GM19043 (cell line): ENCODE results near the gene UBE2L3.
"Not testable (repeated sequence)": the region's sequence is repeated elsewhere in the genome, so short reads cannot be mapped to it uniquely, and the experiment has no call there.

Experiments
- ATAC-seq: cut with Tn5 transposase; IDR thresholded peaks from one replicate; pipeline ENCODE4 v1.9.1; 2021; ENCODE audit warnings: low read depth; ENCODE audit not compliant: unreplicated experiment

UBE2L3 gene

DNA sequence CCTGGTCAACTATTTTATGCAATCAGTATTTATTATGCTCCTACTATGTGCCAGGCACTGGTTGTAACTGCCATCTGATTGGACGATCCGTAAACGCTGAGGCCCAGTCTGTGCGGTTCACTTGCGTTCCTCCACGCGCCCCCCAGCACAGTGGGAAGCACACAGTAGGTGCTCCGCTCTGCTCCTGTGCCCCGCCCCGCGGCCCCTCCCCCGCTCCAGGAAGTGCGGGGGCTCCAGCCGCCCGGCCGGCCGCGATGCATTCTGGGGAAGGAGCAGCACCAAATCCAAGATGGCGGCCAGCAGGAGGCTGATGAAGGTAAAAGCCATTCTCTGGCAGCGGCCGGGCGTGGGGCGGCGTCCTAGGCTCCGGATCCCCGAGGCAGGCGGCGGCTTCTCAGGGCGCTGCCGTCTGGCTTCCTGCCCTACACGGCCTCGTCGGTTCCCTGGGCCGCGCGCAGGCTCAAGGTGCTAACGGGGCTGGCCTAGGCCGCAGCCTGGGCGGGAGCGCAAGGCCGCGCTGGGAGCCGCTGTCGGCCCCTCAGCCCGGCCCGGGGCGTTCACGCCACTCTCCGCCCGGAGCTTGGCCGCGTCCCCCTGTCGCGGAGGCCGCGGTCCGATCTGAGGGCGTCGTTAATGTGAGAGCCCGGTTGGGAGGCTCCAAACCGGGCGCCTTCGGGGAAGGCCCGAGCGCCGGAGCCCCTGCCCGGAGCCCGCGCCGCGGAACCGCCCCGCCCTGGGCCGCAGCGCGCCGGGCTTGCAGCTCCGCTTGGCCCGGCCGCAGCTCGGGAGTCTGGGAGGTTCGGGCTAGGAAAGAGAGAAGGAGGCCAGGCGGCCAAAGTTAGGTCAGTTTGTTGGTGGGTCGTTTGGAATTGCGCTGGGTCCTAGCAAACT lies at the start of gene UBE2L3:
UBE2L3 (plus strand) TSS at position 259 of the 891 bp plus-strand sequence; CDS start at position 290, 31 bp downstream.
- ATAC-seq: no peak

DNA sequence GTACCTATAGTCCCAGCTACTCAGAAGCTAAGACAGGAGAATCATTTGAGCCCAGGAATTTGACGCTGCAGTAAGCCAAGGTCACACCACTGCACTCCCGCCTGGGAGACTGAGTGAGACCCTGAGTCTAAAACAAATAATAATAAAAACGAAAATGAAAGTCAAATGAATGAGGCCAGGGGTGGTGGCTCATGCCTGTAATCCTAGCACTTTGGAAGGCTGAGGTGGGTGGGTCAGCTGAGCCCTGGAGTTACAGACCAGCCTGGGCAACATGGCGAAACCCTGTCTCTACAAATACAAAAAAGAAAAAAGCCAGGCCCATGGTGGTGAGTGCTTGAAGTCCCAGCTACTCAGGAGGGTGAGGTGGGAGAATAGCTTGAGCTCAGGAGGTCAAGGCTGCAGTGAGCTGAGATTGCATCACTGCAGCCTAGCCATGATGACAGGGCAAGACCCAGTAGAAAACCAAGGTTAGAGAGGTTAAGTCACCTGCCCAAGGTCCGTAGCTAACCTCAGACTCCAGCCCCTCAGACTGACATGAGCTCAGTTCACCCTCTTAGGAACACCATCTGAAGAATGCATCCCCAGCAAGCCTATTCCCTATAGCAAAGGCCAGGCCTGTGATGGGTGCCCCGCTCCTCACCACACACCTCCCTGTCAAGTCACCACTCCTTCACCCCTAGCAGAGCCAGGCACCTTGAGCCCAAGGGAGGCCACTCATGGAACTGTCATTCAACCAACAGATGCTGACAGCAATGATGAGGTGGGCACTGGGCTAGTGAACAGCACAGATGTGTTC lies 40.6 kb upstream of the UBE2L3 start:
- not testable (repeated sequence) for ATAC-seq

DNA sequence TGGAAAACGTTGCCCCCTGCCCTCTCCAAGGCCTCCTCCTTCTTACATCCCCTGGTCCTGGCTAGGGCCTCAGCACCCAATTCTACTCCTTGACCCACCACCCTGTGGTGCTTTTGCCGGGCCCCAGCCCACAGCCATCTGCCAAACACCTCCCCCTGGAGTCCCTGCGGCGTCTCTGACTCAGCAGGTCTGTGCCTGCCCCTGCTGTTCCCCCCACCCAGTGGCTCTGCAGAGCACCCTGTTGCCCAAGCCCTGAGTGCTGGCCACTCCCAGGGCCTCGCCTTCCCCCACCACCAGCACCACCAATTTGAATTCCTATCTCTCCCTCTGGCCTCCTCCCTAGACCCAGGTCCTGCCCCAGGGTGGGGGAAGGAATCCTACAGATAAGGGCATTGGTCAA lies 36.0 kb upstream of the UBE2L3 start:
- ATAC-seq: not testable (repeated sequence)

DNA sequence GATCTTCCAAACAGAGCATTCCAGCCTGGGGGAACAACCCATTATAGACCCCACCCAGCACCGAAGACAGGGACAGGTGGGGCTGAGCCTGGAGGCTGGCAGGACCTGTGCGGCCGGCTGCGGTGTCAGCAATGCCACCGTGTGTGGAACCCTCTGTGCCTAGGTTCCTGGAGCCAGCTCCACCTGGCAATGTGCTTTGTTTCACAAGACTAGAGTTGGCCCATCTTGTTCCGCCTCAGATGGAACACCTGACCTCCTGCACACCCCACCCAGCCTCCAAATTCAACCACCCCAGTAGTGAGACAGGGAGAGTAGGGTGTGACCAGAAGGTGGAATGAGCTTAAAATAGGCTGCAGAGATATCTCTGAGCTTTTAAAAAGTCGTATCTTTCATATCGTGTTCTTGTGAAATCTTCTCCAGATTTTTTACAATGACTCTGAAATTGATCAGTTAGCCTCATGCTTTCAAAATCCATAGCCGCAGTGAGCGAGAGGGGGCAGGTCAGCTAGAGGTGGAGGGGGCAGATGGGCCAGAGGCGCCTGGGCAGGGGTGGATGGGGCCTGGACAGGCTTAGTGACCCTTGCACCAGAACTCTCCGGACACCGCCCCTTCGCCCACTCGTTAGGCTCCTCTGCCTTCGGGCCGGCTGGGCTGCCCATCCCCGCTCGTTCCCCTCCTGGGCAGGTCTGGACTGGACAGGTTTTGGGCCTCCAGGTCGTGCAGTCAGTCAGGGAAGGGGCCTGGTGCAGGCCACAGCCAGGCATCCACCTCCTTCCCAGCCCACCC lies 34.5 kb upstream of the UBE2L3 start:
- ATAC-seq: not testable (repeated sequence)

DNA sequence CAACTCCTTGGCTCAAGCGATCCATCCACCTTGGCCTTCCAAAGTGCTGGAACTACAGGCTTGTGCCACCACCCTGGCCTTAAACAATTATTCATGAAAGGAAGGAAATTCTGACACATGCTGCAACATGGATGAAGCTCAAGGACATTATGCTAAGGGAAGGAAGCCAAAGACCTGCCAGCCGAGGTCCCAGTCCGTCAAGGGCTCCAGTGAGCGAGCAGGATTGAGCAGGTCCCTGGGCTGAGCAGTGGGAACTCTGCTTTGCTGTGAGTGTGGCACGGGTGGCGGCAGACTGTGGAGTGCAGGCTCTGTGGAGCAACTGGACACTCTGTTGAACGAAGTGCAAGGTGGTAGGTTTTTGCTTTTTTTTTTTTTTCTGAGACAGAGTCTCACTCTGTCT lies 27.7 kb upstream of the UBE2L3 start:
- ATAC-seq: not testable (repeated sequence)

DNA sequence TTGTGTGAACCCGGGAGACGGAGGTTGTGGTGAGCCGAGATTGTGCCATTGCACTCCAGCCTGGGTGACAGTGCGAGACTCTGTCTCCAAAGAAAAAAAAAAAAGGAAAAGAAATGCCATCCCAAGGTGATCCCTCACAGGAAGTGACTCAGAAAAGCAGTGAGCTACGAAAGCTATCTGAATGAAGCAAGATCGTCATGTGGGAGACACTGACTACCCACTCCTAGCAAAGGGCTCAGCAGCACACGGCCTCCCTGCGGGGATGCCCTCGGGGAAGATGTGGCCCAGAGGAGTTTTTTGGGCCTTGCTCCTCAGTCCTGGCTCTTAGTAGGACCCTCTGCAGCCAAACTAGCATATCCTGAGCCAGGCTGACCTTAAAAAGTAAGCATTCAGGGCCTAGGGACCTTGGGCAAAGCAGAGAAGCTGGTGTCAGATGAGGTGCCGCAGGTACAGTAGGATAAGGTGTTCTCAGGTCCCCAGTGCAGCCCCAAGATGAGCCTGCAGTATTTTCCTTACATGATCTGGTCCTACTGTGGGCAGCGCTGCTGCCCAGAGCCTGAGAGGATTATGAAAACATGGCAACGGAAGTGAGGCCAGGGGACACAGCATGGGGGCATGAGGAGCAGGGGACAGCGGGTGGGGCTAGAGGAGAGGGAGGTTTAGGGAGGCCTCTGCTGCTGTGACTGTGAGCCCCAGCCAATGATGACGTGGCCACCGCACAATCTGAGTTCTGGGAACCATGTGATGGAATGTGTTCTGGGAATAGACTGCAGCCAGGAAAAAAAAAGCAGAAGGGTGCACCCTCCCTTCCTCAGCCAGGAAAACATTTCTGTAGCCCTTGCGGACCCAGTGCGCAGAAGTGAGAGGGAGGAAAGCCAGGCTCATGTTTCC lies 22.8 kb upstream of the UBE2L3 start:
- ATAC-seq: not testable (repeated sequence)

DNA sequence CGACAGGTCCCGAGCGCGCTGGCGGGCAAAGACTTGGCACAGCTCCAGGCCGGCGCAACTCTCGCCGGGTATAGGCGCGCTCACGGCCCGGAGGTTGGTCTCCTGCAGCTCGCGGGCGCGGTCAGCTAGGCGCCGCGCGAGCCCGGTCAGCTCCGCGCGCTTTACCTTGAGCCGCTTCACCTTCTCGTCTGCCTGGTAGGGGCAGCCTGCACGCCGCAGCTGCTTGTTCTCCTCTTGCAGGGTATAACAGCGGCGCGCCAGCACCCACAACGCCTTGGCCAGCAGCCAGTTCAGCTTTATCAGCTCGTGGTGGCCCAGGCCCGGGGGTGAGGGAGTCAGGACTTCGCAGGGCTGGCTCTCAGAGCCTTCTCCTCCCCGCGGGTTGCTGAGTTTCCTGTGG lies 18.0 kb upstream of the UBE2L3 start:
- not testable (repeated sequence) for ATAC-seq

DNA sequence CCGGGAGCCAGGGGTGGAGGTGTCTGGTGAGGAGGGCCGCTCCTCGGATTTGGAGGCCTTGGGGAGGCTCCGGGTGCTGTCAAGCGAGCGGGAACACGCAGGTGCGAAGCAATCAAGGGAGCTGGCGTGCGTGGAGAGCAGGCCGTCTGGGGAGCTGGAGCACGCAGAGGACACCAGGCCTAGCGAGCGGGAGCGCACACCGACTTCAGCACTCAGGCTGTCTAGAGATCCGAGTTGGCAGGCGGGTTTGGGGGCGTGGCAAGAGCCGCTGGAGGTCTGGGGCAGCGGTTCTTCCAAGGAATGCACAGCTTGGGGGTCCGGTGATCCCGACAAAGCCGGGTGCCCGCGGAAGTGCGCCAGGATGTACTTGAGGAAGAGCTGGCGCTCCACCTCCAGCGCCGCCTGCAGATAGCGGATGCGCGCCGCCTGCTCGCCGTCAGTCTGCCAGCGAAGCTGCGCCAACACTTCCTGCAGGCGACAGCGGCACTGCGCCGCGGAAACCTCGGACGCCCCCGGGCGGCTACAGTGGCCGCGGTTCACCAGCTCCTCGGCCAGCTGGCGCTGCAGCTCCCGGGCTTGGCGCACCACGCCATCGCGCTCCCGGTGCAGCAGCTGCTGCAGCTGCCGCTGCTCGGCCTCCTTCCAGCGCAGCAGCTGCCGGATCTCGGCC lies 17.4 kb upstream of the UBE2L3 start:
- not testable (repeated sequence) for ATAC-seq

DNA sequence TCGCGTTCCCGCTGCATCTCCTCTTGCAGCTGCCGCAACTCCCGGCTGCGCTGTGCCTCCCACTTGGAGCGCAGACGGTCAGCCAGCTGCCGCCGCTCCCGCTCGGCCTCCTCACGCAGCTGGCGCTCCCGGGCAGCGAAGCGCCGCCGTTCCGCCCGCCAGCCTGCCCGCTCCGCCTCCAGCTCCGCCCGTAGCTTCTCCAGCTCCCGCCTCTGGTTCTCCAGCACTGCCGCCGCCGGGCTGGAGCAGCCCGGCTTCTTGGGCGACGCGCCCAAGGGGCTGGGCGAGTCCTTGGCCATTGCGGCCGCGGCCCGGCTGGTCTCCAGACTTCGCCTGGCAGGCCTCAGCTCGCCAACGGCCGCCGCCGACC lies 16.9 kb upstream of the UBE2L3 start:
- ATAC-seq: not testable (repeated sequence)

DNA sequence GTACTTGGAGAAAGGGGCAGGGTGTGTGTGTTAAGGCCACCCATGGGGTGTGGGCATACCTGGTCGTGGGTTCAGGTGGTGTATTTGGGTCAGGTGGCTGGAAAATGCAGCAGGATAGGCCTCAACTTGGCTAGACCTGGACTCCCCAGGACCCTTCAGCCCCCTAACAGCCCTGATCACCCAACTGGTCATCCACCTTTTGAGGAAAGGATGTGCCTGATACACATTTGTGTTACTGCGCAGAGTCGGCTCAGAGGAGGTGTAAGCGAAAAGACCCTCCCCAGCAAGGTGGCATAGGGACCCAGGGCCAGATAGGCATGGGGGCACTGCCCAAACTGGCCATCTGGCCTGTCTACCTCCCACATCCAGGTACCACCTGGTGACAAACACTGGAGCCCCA lies 16.2 kb upstream of the UBE2L3 start, which contains the start of gene RIMBP3C:
RIMBP3C (minus strand) TSS at position 101 of the 400 bp plus-strand sequence. CDS start 485 bp downstream, outside the sequence.
- not testable (repeated sequence) for ATAC-seq

DNA sequence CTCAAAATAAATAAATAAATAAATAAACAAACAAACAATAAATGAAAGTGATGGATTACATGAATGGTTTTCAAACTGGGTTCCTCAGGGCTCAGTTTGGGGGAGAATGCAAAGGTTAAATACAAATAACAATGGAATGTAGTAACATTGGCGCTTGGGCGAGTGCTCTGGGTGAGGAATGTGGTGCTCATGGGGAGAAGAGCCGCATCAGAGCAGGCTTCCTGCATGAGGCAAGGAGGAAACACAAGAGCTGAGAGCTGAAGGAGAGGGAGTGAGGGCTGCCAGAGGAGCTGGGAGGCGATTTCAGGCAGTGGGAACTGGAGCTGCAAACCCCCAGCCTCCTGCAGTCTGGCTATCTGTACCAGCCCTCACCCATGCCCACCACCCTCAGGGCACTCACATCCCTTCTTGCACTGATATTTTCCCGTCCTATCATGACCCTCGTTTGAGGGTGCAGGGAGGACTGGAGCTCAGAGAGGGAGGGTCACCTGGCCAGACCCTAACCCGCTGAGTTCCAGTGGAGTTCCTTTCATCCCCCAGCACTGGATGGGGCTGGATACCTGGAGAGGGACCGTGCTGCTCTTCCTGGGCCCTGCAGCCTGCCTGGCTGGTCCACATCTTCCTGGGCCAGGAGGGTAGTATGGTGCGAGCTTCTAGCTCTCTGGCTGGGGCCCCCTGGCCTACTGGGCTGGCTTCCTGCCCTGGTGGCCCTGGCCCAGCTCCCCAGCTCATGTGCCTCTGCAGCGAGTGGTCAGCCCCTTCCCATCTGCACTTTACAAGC lies 8.0 kb upstream of the UBE2L3 start:
- not testable (repeated sequence) for ATAC-seq

DNA sequence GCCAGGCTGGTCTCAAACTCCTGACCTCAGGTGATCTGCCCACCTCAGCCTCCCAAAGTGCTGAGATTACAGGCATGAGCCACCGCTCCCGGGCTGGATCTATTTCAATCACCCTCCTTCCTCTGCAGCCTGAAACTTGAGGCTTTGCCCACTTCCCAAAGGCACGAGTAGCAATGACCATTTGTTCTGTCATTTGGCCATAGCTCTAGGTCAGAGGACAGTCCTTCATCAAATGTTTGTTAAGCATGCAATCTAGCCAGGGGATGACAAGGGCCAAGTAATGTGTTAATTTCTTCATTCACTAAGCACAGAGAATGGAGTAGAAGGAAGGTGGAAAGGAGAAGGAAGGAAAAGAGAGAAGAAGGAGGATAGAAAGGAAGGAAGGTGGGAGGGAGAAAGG lies 6.9 kb upstream of the UBE2L3 start:
- ATAC-seq: not testable (repeated sequence)

DNA sequence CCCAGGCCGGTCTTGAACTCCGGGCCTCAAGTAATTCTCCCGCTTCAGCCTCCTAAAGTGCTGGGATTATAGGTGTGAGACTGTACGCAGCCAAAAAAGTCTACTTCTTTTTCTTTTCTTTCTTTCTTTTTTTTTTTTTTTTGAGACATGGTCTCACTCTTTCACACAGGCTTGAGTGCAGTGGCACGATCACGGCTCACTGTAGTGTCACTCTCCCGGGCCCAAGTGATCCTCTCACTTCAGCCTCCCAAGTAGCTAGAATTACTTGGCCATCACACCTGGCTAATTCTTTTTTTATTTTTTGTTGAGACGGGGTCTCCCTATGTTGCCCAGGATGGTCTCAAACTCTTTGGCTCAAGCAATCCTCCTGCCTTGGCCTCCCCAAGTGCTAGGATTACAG lies 3.6 kb upstream of the UBE2L3 start:
- ATAC-seq: no peak

DNA sequence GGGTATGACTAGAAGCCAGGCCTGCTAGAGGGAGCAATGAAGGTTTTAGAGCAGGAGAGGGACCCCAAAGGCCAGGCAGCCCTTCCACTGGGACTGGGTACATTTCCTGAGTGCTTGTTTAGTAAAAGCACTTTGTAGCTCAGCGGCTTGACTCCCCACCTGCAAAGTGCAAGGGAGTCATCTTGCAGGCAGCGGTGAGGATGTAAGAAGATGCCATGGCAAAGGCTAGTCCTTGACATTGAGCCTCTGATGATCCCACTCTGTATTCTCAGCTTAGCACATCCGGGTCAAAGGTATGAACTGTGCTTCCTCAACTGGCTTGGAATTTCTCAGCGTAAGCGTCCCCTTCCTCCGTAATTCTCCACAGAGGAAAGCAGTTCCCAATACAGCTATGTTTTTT lies 3.1 kb upstream of the UBE2L3 start:
- ATAC-seq: no peak

DNA sequence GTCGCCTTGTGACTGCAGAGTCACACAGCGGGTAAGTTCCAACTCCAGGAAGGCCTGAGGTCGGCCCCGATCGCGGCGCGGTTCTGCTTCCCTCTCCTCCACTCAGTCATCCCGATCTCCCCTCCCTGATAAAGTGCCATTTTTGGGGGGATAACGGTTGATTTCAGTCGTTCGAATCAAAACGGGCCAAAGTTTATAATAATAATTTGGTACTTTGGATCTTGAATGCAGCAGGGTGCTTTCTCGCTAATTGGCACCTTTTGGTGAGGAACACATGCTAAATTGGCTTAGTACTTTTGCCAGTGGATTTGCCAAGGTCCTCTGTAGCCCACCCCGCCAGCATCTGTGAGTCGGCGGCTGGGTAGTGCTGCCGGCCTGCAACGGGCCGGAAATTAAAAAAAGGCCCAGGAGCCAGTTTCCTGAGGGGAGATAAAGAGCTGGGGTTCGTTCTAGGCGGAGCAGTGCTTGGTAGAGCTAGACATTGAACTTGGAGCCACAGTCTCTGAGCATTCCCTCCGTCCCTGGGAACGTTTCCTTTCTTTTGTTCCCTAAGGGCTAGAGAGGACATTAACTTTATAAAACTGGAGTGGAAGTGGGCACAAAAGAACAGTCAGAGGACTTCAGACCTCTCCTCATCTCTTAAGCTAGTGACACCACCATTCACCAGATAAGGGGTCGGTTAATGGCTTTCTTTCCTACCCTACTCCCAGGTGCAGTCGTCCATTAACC lies 997 bp downstream of the UBE2L3 start:
- ATAC-seq: no peak

DNA sequence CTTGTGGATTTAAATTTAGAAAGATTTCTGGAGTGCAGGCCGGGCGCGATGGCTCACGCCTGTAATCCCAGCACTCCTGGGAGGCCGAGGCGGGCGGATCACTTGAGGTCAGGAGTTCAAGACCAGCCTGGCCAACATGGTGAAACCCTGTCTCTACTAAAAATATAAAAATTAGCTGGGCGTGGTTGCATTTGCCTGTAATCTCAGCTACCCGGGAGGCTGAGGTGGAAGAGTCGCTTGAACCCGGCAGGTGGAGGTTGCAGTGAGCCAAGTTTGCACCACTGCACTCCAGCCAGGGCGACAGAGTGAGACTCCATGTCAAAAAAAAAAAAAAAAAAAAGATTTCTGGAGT lies 1.5 kb downstream of the UBE2L3 start:
- not testable (repeated sequence) for ATAC-seq

DNA sequence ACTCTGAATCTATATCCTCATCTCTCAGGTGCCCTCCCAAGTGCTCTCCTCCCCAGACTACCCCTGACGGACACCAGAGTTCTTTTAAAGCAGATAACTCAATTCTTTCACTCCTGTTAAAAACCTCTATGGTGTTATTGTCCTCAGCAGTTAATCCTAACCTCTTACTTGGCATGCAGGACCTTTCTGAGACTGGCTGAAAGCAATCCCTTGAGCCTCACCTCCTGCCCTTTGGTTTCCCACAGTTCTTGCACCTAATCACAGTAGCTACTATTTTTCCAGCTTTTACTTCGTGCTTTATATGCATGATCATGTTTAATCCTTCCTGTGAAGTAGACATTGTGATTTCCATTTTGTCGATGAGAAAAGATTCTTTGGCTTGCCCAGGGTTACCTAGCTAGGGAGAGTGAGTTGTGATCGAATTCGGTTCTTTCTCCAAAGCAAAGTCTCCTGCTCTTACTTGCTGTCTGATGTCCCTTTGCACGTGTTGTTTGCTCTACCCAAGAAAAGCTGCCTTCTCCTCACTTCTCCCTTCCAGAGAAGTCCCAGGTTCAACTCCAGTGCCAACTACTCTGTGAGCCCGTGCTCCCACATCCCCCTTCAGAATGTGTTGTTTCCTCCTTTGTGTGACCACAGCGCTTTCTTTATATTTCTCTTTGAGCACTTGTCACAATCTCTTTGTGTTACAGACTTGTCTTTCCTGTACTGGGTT lies 2.1 kb downstream of the UBE2L3 start:
- no peak for ATAC-seq
